ENCODE data around the gene SMIM45.

DNA sequence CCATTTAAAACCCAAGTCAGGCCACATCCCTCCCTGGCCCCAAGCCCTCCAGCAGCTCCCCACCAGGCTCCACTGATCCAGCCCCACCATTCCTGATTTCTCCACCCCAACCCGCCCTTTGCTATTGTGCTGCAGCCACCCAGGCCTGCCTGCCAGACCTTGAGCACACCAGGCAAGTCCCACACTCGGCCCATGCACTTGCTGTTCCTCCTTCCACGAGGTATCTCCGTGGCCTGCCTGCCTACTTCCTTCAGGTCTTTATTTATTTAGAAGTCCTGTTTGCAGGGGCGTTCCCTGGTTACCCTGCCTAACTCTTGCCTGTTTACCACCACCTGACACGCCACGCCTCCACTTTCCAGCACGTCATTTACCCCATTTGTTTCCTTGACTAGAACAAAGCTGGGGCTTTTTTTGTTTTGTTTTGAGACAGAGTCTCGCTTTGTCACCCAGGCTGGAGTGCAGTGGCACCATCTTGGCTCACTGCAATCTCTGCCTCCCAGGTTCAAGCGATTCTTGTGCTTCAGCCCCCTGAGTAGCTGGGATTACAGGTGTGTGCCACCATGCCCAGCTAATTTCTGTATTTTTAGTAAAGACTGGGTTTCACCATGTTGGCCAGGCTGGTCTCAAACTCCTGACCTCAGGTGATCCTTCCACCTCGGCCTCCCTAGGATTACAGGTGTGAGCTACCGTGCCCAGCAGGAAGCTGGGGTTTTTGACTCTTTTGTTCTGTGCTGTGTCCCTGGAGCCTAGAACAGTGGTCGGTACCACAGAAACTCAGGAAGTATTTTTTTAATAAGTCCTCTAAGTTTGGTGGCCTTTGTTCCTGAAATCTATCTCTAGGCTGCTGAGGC lies 11.7 kb upstream of the SMIM45 start:
- TF ChIP-seq CTCF (conservative IDR thresholded peaks at IDR 0.05; ENCODE audit: low read depth, low read length) (no peak), EZH2 (IDR thresholded peaks at IDR 0.05; ENCODE audit: low read length, unreplicated experiment) (no peak), EZH2phosphoT487 (IDR thresholded peaks at IDR 0.05; ENCODE audit: borderline replicate concordance, low read length) (no peak)

Measured in PC-3 (cell line).